Measurements from ENCODE around the gene BCAS3.
"Not testable (repeated sequence)": the region's sequence is repeated elsewhere in the genome, so short reads cannot be mapped to it uniquely, and the experiment has no call there.

BCAS3 gene

DNA sequence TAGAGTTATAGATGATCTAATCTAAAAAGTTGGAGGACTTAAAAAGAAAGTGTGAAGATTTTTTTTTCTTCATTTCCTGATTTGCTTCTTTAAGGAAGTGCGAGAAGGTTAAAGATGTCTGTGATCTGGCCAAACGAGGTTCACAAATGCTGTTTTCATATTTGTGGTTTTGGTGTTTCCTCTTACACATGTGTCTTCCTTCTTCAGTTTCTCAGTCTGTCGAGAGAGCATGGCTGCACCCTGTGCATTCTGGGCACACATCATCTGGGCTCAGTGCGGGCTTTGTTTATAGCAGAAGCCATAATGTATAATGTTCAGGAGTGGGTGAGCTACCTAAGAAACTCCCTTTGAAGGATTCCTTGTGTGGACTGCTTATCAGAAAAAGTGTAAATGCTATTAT is 461.6 kb downstream of the BCAS3 start:
- peak; percentile 77 for DNase-seq

DNA sequence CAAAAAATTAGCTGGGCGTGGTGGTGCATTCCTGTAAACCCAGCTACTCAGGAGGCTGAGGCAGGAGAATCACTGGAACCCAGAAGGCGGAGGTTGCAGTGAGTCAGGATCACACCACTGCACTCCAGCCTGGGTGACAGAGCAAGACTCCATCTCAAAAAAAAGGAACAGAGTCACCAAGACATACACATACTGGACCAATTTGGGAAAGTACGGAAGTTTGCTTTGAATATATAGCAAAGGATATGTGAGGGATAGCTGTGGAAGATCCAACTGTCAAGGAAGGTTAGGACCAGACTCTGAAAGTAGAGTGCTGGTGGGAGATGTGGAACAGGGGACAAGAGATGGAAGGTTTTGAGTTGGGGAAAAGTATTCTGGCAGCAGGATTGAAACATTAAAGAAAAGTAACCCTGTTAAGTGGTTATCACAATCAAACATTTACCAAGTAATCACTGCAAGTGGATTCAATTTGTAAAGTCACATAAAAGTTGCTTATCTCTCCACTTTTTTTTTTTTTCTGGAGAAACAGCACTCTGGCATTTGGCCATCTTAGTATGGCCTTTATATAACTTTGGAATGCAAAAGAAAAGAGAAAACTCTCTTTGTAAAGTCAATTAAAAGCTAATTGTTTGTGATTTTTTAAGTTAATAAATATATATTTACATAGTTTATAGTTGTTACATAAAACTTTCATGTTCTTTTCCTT is 462.6 kb downstream of the BCAS3 start:
- no peak for DNase-seq

DNA sequence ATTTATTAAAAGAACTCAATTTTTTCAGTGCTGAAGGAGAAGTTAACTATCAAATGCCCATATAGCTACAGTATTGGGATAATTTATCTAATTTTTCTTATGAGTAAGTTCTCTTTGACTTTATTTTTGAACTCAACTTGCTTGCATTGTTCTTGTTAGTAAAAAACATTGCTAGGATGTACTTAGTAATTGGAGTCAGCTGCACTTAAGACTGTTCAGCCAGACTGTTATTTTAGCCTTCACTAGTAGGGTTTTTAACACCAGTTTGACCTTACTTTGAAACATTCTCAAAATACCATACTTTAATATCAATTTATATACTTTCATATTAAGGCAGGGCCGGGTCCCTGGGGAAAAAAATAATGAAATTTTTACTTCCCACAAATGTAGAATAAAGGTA is 465.4 kb downstream of the BCAS3 start:
- no peak for DNase-seq

DNA sequence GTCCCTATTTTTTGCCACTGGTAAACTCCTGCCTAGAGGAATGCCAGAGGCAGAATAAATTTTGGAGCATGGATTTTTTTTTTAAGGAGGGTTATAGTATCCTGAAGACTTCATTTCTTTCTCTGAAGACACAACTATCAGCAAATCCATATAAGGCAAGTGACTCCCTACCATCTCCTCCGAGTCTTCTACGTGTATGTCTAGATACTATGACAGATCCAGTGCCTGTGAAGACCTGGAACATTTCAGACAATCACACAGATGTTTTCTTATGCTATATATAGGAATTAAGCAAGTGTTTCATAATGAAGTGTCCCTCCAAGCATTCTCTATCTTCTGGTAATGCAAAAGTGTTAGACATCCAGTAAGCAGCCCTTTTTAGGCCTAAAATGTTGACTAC is 466.5 kb downstream of the BCAS3 start:
- DNase-seq = no peak

DNA sequence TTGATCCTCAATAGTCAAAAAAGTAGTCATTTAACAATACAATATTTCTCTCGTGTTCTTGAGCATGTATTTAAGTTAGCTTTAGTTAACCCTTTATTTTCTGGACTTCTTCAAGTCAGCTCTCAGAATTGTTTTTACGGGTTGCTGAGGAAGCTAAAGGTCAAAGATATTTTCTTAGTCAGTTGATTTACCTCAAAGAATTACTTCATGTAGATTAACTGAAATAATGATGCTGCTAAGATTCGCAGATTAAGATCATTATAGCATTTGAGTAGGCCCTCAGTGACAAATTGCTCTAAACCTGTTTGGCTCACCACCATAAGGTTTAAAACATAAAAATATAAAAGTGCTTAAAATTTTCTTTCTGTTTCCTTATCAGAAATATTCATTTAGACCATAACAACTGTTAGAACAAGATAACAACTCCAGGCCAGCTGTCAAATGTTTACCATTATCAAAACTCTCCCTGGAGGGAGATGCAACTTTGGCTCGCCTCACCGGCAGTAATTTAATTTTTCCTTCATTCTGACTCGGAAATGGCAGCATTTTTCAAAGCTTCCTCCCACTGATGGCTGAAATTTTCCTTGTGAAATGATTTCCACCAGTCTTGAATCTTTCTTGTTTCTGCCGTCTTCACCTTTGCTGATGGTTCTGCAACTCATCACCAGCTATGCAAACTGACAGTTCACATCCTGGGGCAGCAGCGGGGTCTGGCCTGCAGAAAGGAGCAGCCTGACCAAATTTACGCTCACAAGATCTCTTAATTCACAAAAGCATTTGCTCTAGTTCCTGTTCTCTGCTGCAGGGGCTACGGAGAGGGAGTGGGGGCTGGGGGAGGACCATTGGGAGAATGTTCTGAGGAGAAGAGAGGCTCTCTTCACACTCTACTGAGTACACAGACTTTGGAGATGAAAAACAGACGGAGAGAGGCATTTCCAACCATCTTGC is 467.2 kb downstream of the BCAS3 start:
- DNase-seq = no peak

DNA sequence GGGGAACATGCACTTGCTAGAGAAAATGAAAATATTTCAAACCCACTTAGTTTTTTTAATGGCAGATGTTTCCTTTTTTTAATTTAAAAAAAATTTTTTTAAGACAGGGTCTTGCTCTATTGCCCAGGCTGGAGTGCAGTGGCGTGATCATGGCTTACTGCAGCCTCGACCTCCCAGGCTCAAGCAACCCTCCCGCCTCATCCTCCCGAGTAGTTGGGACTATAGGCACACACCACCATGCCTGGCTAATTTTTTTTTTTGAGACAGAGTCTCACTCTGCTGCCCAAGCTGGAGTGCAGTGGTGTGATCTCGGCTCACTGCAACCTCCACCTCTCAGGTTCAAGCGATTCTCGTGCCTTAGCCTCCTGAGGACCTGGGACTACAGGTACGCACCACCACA is 469.2 kb downstream of the BCAS3 start:
- not testable (repeated sequence) for DNase-seq

DNA sequence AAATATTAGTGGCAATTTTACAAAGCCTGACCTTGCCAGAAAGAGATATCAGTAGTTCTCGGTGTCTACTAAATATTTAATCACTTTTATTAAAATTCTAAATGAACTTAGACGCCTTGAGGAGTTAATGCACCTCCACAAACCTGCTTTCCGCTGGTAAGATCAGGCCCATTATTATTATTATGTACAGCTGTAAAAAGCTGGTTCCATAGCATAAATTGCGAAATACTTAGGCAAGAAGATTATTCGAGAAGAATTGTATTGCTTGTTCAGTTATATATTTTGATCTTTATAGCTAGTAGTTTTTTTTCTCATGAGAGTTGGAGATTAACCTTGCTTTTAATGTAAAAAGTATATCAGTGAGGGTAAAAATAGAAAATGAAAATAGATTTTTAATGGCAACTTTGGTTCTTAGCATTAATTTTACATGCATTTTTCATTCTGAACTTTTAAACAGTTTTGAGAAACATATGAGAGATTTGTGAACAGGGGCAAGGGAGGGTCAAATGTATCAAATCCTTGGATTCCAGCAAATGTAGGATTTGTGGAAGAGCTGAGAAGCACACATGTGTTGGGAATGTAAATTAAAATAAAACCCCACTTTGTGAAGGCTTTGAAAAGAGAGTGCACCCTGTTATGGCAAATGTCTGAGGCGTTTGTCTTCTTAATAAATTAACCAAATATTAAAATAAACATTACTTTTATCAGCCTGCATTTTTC is 471.6 kb downstream of the BCAS3 start:
- DNase-seq = no peak

GRCh38 chr17:61149862-61150362 is 472.3 kb downstream of the BCAS3 start:
- DNase-seq = no peak

DNA sequence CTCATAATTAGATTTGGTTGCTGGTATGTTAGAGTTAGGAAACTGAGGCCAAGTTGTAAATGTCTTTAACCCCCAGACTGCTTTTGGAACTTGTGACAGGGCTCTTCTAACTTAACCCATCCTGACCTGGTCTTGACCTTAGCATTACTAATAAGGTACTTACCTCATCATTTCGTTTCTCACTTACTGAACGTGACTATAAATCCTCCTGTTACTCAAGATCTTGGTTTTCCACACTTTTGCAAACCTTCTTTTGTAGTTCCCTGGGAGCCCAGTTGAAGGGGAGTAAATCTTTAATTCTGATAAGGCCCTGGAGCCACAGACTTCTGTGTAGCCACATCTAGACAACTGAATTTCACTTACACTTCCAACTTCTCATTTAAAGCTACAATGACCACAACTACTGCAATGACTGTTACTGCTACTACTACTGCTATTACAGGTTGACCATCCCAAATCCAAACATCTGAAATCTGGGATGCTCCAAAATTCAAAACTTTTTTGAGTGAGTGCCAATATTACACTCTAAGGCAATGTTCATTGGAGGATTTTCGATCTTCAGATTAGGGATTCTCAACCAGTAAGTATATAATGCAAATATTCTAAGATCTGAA is 473.1 kb downstream of the BCAS3 start:
- DNase-seq = no peak

DNA sequence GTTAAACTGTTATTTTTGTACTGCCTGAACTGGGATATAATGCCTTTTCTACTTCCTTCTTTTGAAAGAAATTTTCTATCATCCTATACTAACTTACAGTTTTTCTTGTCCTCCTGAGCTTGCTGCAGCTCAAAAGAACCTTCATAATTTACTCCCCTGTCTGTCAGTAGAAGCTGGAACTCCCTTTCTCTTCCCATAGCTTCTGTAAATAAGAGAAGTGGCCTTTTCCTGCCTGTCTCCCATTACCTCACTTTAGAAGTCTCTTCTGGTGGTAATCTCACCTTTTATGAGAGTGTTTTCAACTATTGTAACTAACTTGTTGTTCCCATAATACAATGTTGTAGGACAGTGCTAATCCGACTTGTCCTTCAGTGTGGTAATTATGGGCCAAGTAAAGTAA is 475.2 kb downstream of the BCAS3 start:
- no peak for DNase-seq

- DNase-seq = no peak
Measured at GRCh38 chr17:61155590-61156237, 478.1 kb downstream of the BCAS3 start.

DNA sequence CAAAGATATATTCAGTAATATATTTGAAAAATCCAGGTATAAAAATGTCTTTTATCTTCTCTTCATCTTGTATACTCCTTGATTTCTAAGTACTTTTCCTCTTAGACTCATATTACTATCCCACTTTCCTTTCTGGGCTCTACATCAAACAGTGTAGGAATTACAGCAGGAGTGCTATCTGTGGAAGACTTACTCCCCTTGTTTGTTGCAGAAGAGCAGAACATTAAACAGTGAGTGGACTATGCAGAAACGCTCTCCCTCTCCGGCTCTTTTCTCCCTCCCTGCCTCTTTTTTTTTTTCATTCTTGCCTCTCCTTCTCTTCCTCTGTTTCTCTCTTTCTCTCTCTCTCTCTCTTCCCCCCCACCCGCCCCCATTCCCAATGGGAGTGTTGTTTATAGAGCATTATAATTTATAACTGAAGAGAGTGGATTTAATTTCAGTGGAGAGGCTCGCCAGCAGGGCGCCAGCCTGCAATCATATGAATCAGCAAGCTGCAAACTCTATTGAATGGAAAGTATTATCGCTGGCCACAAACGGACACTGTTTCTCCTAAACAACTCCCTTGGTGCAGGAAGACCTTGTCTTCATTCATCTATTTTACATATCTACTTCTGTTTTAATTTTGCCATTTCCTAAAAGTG is 479.7 kb downstream of the BCAS3 start:
- no peak for DNase-seq

DNA sequence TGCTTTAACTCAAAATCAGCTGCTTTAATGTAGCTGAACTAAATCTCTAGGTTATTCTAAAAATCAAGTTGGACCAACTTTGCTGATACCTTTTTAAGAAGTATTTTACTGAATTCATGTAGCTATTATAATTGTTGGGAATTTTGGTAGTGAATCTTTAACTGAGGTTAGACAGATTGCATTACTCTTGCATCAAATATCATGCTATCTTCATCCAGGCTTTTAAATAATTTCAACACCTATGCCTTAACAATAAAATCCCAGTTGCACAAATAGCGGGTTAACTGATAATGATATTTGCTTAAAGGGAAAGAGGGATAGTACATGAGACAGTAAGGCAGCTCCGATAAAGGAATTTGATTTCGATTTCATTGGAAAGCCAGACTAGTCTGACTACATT is 480.7 kb downstream of the BCAS3 start:
- no peak for DNase-seq

DNA sequence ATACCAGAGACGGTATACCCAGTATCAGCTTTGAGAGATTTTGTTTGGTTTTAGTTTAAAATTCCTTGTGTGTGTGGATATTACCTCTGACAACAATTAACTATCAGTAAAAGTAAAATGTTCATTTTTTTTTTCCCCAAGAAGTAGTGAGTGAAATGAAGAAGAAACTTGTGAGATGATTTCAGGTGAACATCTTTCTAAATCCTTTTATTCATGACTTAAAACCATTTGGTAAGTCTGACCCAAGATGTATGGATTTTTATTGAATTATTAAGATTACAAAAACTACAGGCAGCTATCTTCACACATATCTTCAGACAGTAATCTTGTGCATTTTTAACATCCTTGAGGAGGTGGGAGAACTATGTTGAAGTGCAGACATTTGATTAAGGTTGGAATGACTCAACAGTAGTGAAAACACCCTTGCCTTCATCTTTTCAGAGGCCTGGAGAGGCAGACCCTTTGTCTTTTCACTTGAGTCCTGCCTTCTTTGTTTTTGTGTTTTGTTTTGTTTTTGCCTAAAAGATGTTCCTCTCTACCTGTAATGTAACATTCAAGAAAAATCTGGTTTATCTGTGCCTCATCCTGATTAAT is 481.7 kb downstream of the BCAS3 start:
- peak; percentile 16 for DNase-seq

DNA sequence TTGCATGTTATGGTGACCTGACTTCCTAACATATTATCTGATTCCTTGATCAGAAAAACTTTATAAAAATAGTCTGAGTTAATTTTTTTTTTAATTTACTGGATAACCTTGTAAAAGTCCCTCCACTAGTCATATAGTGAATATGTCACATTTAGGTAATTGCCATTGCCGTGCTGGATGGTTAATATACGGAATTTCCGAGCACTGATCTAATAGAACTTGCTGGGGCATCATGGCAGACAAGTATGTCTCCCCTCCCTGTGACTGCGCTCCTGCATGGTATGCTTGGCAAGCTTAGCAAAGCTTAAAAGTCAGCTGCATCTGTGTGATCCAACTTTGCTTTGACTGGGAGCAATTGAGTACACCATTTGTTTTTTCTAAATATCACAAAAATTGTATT is 482.6 kb downstream of the BCAS3 start:
- no peak for DNase-seq

- DNase-seq = no peak
Measured at GRCh38 chr17:61160789-61161445, 483.3 kb downstream of the BCAS3 start.

DNA sequence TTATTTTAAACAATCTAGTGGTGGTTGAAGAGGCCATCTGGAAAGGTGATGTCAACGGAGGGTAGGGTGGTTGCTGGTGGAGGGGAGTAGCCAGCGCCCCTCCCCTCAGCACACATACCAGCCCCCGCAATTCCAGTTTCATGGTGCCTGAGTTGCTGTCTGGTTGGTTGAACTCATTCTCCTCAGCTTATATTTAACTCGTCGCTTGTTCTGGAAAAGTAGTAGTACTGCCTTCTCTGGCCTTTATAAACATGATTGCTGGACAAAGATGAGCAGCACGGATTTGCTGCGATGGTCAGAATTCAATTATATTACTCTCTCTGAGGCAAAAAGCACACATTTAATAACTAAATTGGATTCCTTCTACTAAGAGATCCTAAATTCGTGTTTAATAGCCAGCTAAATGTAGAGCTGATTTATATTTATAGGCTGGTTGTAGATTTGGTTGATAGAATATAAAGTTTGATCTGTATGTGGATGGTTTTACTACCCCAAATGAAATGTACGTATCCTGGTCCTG is 484.0 kb downstream of the BCAS3 start:
- no peak for DNase-seq

DNA sequence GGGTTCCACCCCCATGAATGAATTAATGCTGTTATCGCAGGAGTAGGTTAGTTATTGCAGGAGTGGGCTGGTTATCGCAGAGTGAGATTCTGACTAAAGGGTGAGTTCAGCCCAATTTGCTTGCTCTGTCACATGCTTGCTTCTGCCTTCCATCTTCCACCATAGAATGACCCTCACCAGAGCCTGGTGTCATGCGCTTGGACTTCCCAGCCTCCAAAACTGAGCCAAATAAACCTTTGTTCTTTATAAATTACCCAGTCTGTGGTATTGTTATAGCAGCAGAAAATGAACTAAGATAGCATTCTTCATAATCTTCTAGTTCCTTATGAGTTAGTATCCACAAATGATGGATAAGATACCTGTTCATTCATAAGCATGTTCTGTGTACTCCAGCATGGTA is 486.9 kb downstream of the BCAS3 start:
- no peak for DNase-seq

DNA sequence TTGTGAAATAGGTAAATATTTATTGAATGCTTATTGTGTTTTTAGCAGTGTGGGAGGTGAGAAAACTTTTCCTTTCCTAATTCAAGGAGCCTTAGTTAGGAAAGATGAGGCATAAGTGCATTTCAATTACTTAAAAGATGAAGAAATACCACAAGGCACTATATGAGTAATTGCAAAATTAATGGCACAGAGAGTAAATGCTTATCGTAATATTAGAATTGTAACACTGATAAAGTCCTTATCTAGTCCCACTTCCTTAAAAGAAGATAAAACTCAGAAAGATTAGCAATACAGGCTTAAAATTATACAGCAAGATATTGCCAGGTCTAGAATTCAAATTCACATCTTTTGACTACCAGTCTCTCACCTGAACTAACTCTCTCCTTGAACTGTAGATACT is 489.4 kb downstream of the BCAS3 start:
- no peak for DNase-seq

GRCh38 chr17:61168506-61168905 is 490.9 kb downstream of the BCAS3 start:
- peak; percentile 19 for DNase-seq

- peak; percentile 21 for DNase-seq
Measured at GRCh38 chr17:61174310-61174709, 496.7 kb downstream of the BCAS3 start.

All from activated CD4-positive, alpha-beta T cell treated with anti-CD3 and anti-CD28 coated beads, Interleukin-2, amount 50 U/mL, for 16 hours (primary cell).